Ishikawa (cell line): ENCODE data around the gene WWOX.

Source experiments
- CEBPB ChIP-seq: IDR thresholded peaks from 2 replicates; pipeline ENCODE4 v1.6.1; 2012
- CREB1 ChIP-seq: IDR thresholded peaks from 2 replicates; pipeline ENCODE4 v1.6.1; 2012; ENCODE audit warnings: low read depth
- EP300 ChIP-seq: IDR thresholded peaks from 2 replicates; pipeline ENCODE4 v1.6.1; 2012; ENCODE audit warnings: borderline replicate concordance
- FOXM1 ChIP-seq: IDR thresholded peaks from 2 replicates; pipeline ENCODE4 v1.6.1; 2012; ENCODE audit warnings: low read depth, borderline replicate concordance
- RAD21 ChIP-seq: IDR thresholded peaks from 2 replicates; pipeline ENCODE4 v1.6.1; 2012; ENCODE audit warnings: low read depth
- REST ChIP-seq: IDR thresholded peaks from 2 replicates; pipeline ENCODE4 v1.6.1; 2012; ENCODE audit warnings: low read depth, mild to moderate bottlenecking
- TAF1 ChIP-seq: IDR thresholded peaks from 2 replicates; pipeline ENCODE4 v1.6.1; 2012; ENCODE audit warnings: low read depth, mild to moderate bottlenecking
- TCF12 ChIP-seq: IDR thresholded peaks from 2 replicates; pipeline ENCODE4 v1.6.1; 2012; ENCODE audit warnings: low read depth
- TEAD4 ChIP-seq: IDR thresholded peaks from 2 replicates; pipeline ENCODE4 v1.6.1; 2012
- USF1 ChIP-seq: IDR thresholded peaks from 2 replicates; pipeline ENCODE4 v1.6.1; 2012
- YY1 ChIP-seq: IDR thresholded peaks from 2 replicates; pipeline ENCODE4 v1.6.1; 2012; ENCODE audit warnings: low read depth
- ZBTB7A ChIP-seq: IDR thresholded peaks from 2 replicates; pipeline ENCODE4 v1.6.1; 2012; ENCODE audit warnings: low read depth

- TF ChIP-seq EP300 (no peak), RAD21 (no peak), TAF1 (no peak), YY1 (no peak), ZBTB7A (no peak), TEAD4 (no peak), CREB1 (no peak), CEBPB (no peak), USF1 (no peak), FOXM1 (no peak), TCF12 (no peak), REST (no peak)
Observed at GRCh38 chr16:79195938-79196337, 1096.5 kb downstream of the WWOX start.
